Measurements from ENCODE around the gene GDF15.

GRCh38 chr19:18420930-18421329, 35.0 kb downstream of the GDF15 start:
- no peak for TF ChIP-seq CTCF (IDR thresholded peaks at IDR 0.05)
- no peak for TF ChIP-seq POLR2A (IDR thresholded peaks at IDR 0.05)

Data from Peyer's patch (tissue), 4 donors.